ENCODE measurements around the gene DNAJC21. TPM values are rescaled to one million over a fixed set of nuclear protein-coding genes. Genes with fewer than 3 reads are reported as not detected.
A peak's percentile ranks its signal among the peaks of the same experiment; 100 is the strongest.

Gene DNAJC21
- total RNA-seq, 2 experiments from 2014 or later, result 47.9 to 50.4 TPM

DNA sequence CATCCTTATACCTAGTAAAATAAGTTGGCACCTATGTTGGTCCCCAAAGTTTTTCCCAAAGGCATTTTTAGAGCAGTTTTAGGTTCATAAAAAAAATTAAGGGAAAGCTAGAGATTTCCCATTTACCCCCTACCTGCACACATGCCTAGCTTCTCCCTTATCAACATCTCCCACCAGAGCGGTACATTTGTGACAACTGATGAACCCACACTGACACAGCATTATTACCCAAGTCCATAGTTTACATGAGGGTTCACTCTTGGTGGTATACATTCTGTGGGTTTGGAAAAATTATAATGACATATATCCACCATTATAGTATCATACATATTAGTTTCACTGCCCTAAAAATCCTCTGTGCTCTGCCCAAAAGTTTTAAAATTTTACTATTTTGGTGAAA lies 26.1 kb upstream of the DNAJC21 start:
- POLR2A ChIA-PET, result interaction anchor here (1.3 kb wide), 1 partner anchor 12 kb away, joined by 6 read pairs; the partner anchor contains the start of genes BRIX1 and RAD1
- Mint-ChIP-seq H3K4me3 (no peak overlapping the region), H3K27me3 (no peaks in the 10 kb centered on the region), H3K4me1 (ENCODE audit: low read depth) (no peaks in the 10 kb centered on the region), H3K9me3 (no peaks in the 10 kb centered on the region), H3K36me3 (ENCODE audit: low read depth) (peaks cover 20% of the 10 kb centered on the region), H3K27ac (no peak overlapping the region)
- TF ChIP-seq, protein P1, sequence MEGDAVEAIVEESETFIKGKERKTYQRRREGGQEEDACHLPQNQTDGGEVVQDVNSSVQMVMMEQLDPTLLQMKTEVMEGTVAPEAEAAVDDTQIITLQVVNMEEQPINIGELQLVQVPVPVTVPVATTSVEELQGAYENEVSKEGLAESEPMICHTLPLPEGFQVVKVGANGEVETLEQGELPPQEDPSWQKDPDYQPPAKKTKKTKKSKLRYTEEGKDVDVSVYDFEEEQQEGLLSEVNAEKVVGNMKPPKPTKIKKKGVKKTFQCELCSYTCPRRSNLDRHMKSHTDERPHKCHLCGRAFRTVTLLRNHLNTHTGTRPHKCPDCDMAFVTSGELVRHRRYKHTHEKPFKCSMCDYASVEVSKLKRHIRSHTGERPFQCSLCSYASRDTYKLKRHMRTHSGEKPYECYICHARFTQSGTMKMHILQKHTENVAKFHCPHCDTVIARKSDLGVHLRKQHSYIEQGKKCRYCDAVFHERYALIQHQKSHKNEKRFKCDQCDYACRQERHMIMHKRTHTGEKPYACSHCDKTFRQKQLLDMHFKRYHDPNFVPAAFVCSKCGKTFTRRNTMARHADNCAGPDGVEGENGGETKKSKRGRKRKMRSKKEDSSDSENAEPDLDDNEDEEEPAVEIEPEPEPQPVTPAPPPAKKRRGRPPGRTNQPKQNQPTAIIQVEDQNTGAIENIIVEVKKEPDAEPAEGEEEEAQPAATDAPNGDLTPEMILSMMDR (IDR thresholded peaks at IDR 0.05), result no peak
- Histone ChIP-seq H3K4me3 (ENCODE audit: low read length) (no peak overlapping the region), H3K9me3 (ENCODE audit: control insufficient read depth in 1 of 2, insufficient read depth in 1 of 2, low read length in 2 of 2) (no peaks in the 10 kb centered on the region), H3K27me3 (ENCODE audit: control insufficient read depth in 1 of 2, insufficient read depth in 2 of 2, low read length in 2 of 2) (no peaks in the 10 kb centered on the region), H3K4me1 (ENCODE audit: insufficient read depth, low read length) (no peaks in the 10 kb centered on the region), H3K27ac (ENCODE audit: low read depth in 1 of 2, low read length in 2 of 2) (no peak overlapping the region), H3K36me3 (ENCODE audit: insufficient read depth, low read length) (peaks cover 3% of the 10 kb centered on the region)
- DNase-seq (no peak), ATAC-seq (ENCODE audit: poor library complexity) (no peak)
- CTCF ChIA-PET, result no interaction called here
- intact Hi-C loops (cut with DNase I, micrococcal nuclease), result no loop called here

- DNase-seq (no peak), ATAC-seq (ENCODE audit: poor library complexity) (no peak)
- POLR2A ChIA-PET, result interaction anchor here (1.4 kb wide), 1 partner anchor 10 kb away, joined by 4 read pairs; the partner anchor contains the start of genes BRIX1 and RAD1
- Mint-ChIP-seq H3K4me3 (no peak overlapping the region), H3K27me3 (no peaks in the 10 kb centered on the region), H3K36me3 (ENCODE audit: low read depth) (peaks cover 41% of the 10 kb centered on the region), H3K27ac (no peak overlapping the region), H3K4me1 (ENCODE audit: low read depth) (no peaks in the 10 kb centered on the region), H3K9me3 (no peaks in the 10 kb centered on the region)
- Histone ChIP-seq H3K4me1 (ENCODE audit: insufficient read depth, low read length) (no peaks in the 10 kb centered on the region), H3K27me3 (ENCODE audit: control insufficient read depth in 1 of 2, insufficient read depth in 2 of 2, low read length in 2 of 2) (no peaks in the 10 kb centered on the region), H3K9me3 (ENCODE audit: control insufficient read depth in 1 of 2, insufficient read depth in 1 of 2, low read length in 2 of 2) (no peaks in the 10 kb centered on the region), H3K36me3 (ENCODE audit: insufficient read depth, low read length) (peaks cover 21% of the 10 kb centered on the region), H3K27ac (ENCODE audit: low read depth in 1 of 2, low read length in 2 of 2) (no peak overlapping the region), H3K4me3 (ENCODE audit: low read length) (no peak overlapping the region)
- intact Hi-C loops (cut with DNase I, micrococcal nuclease), result no loop called here
- CTCF ChIA-PET, result no interaction called here
- TF ChIP-seq, protein P1 (IDR thresholded peaks at IDR 0.05), result peak; percentile 38
Observed at GRCh38 chr5:34905564-34905963, 23.8 kb upstream of the DNAJC21 start.

- Mint-ChIP-seq H3K9me3 (no peaks in the 10 kb centered on the region), H3K27me3 (no peaks in the 10 kb centered on the region), H3K4me1 (ENCODE audit: low read depth) (peaks cover 35% of the 10 kb centered on the region), H3K4me3 (peak overlapping the region; percentile 28), H3K27ac (no peak overlapping the region), H3K36me3 (ENCODE audit: low read depth) (peaks cover 50% of the 10 kb centered on the region)
- Histone ChIP-seq H3K9me3 (ENCODE audit: control insufficient read depth in 1 of 2, insufficient read depth in 1 of 2, low read length in 2 of 2) (no peaks in the 10 kb centered on the region), H3K4me3 (ENCODE audit: low read length) (no peak overlapping the region), H3K36me3 (ENCODE audit: insufficient read depth, low read length) (peaks cover 37% of the 10 kb centered on the region), H3K27me3 (ENCODE audit: control insufficient read depth in 1 of 2, insufficient read depth in 2 of 2, low read length in 2 of 2) (no peaks in the 10 kb centered on the region), H3K27ac (ENCODE audit: low read depth in 1 of 2, low read length in 2 of 2) (no peak overlapping the region), H3K4me1 (ENCODE audit: insufficient read depth, low read length) (peaks cover 26% of the 10 kb centered on the region)
- DNase-seq (no peak), ATAC-seq (ENCODE audit: poor library complexity) (no peak)
- intact Hi-C loops (cut with DNase I, micrococcal nuclease), result loop anchor here (5.0 to 10.0 kb wide), 3 partner anchors 668 to 1962 kb away; partner anchors contain the start of genes NIPBL (in 2 of the 2) and TARS1 (in 1 of the 2)
- CTCF ChIA-PET, result interaction anchor here (1.0 kb wide), 1 partner anchor 15 kb away, joined by 3 read pairs; no protein-coding TSS in a partner anchor
- TF ChIP-seq, protein P1 (IDR thresholded peaks at IDR 0.05), result no peak
- POLR2A ChIA-PET, result interaction anchor here (3.8 kb wide), 1 partner anchor 17 kb away, joined by 15 read pairs; the partner anchor contains the start of gene DNAJC21
Observed at GRCh38 chr5:34913072-34913471, 16.3 kb upstream of the DNAJC21 start.

All from CD4-positive, alpha-beta T cell (primary cell).